Ectodermal cell (in vitro differentiated cells): Measurements from ENCODE around the gene BDH2.

Experiments
- H3K27ac ChIP-seq: 2 replicates; pipeline ENCODE4 v1.7.0; 2013; ENCODE audit warnings: mild to moderate bottlenecking, low read depth, low read length; ENCODE audit not compliant: insufficient read depth, poor library complexity, severe bottlenecking
- H3K27me3 ChIP-seq: 2 replicates; pipeline ENCODE4 v1.7.0; 2013; ENCODE audit warnings: mild to moderate bottlenecking, low read length; ENCODE audit not compliant: insufficient read depth, control insufficient read depth, poor library complexity, severe bottlenecking
- H3K36me3 ChIP-seq: one replicate; pipeline ENCODE4 v1.7.0; 2013; ENCODE audit warnings: low read length; ENCODE audit not compliant: control insufficient read depth, insufficient read depth
- H3K4me1 ChIP-seq: one replicate; pipeline ENCODE4 v1.7.0; 2013; ENCODE audit warnings: low read length; ENCODE audit not compliant: control insufficient read depth, insufficient read depth
- H3K4me3 ChIP-seq: 2 replicates; pipeline ENCODE4 v1.7.0; 2013; ENCODE audit warnings: low read depth, low read length, control low read depth; ENCODE audit not compliant: insufficient read depth
- H3K9me3 ChIP-seq: 2 replicates; pipeline ENCODE4 v1.7.0; 2013; ENCODE audit warnings: mild to moderate bottlenecking, low read length, moderate library complexity; ENCODE audit not compliant: control insufficient read depth
- WGBS, 2 experiments: methylation state at CpG; one replicate each; pipeline ENCODE4 v1.1.7; 2013; ENCODE audit warnings: missing lambda C conversion rate in 2 of 2; 5-methylcytosine and 5-hydroxymethylcytosine counted together

The BDH2 gene

DNA sequence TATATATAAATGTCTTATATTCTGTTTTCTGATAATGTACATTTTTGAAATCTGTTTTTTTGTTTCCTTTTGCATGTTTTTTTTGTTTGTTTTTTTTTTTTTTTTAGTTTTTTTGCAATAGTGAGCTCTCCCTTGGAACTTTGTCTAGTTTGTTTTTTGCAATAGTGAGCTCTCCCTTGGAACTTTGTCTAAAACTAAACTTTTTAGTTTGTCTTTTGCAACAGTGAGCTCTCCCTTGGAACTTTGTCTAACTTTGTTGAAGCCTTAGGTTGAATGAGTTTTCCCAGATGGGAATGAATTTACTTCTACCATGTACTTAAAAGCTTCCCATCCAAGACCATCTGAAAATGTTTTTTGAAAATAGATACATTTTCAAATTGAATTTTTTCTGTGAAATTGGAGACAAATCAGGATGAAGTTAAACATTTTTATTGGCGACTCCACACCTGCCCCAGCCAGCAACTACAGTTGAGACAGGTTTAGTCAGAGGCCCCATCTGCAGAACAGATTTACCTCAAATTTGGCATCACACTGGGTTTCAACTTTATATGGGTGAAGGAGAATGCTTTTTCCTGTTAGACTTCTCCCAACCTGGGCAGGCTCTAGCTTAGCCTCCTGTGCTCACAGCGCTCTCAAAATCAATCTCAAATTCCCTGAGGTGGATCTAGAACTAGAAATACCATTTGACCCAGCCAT, 39.0 kb downstream of the BDH2 start:
- Histone ChIP-seq H3K36me3 (no peaks in the 10 kb centered on the region), H3K27ac (no peak overlapping the region), H3K4me3 (no peak overlapping the region), H3K9me3 (no peaks in the 10 kb centered on the region), H3K27me3 (no peaks in the 10 kb centered on the region), H3K4me1 (no peaks in the 10 kb centered on the region)
- 89 to 96% methylated on average over 2 of the region's 2 CpGs for WGBS, 2 experiments

DNA sequence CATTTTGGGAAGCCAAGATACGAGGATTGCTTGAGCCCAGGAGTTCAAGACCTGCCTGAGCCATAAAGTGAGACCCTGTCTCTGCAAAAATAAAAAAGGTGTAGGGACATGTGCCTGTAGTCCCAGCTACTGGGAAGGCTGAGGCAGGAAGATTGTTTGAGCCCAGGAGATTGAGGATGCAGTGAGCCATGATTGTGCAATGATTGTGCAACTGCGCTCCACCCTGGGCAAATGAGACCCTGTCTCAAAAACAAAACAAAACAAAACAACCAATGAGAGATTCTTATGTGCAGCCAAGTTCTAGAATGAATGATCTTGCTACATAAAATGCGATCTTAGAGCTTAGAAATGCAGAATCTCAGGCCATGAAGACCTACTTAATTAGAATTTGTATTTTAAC, 45.6 kb downstream of the BDH2 start:
- Histone ChIP-seq H3K4me1 (no peaks in the 10 kb centered on the region), H3K27ac (no peak overlapping the region), H3K4me3 (no peak overlapping the region), H3K27me3 (no peaks in the 10 kb centered on the region), H3K36me3 (no peaks in the 10 kb centered on the region), H3K9me3 (no peaks in the 10 kb centered on the region)
- 93 to 95% methylated on average over 3 of the region's 3 CpGs for WGBS, 2 experiments

DNA sequence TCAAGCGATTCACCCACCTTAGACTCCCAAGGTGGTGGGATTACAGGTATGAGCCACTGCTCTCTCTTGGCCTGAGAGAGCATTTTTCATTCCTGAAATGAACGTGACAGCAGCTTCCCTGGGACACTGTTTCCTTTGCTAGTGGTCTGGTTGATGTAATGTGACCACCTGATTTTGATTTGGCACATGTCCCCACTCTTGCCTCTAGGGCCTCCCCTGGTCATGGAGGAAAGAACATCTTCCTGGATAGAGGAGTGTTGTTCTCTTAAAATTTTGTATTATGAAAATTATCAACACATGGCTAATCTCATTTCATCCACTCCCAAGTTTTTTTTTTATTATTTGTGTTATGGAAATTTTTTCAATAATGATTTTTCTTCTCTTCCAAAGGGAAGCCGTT, 46.9 kb downstream of the BDH2 start:
- H3K4me3 ChIP-seq: no peak overlapping the region
- H3K9me3 ChIP-seq: no peaks in the 10 kb centered on the region
- no peaks in the 10 kb centered on the region for H3K4me1 ChIP-seq
- no peaks in the 10 kb centered on the region for H3K27me3 ChIP-seq
- WGBS, 2 experiments: 84 to 96% methylated on average over 3 of the region's 3 CpGs
- H3K36me3 ChIP-seq: no peaks in the 10 kb centered on the region
- no peak overlapping the region for H3K27ac ChIP-seq

DNA sequence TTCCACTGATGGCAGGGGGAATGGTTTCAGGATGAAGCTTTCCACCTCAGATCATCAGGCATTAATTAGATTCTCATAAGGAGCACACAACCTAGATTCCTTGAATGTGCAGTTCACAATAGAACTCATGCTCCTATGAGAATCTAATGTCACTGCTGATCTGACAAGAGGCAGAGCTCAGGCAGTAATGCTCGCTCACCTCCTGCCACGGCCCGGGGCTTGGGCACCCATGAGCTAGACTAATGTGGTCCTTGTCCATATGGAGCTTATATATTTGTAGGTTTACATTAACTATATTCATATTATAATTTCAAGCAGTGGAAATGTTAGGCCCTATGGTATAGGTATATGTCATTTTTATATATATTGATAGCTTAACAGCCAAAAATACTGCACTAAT, 47.5 kb downstream of the BDH2 start:
- H3K27ac ChIP-seq: no peak overlapping the region
- no peaks in the 10 kb centered on the region for H3K4me1 ChIP-seq
- H3K27me3 ChIP-seq: no peaks in the 10 kb centered on the region
- no peaks in the 10 kb centered on the region for H3K9me3 ChIP-seq
- 80 to 91% methylated on average over 3 of the region's 3 CpGs for WGBS, 2 experiments
- no peaks in the 10 kb centered on the region for H3K36me3 ChIP-seq
- H3K4me3 ChIP-seq: no peak overlapping the region

DNA sequence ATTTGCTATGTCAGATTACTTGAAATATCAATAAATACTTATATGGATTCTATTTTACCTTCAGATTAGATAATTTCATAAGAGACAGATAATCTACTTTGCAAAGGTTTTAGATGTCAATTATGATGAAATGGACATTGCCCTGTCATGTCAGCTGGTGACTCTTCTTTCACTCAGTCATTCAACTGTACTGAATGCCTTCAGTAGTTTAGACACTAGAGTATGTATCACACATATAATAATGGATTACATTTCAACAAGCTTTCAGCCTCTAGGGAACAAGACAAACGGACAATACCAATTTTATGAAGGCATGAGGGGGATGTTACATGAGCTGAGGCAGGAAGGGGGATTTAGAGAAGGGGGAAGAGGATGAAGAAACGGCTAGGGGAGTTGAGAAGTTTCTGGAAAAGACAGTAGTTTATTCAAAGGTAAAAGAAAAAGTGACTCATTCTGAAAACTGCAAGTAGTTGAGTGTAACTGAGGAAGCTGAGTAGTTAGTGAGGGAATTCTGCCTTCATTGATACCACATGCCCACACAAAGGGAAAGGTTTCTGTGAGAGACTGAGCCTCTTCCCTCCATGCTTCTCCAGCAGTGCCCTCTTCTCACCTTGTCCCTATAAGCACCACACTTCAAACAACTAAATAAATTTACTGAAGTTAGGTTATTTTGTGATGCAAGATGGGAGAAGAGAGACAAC, 48.7 kb downstream of the BDH2 start:
- WGBS, 2 experiments: 82 to 92% methylated on average over 2 of the region's 2 CpGs
- no peak overlapping the region for H3K4me3 ChIP-seq
- no peaks in the 10 kb centered on the region for H3K9me3 ChIP-seq

DNA sequence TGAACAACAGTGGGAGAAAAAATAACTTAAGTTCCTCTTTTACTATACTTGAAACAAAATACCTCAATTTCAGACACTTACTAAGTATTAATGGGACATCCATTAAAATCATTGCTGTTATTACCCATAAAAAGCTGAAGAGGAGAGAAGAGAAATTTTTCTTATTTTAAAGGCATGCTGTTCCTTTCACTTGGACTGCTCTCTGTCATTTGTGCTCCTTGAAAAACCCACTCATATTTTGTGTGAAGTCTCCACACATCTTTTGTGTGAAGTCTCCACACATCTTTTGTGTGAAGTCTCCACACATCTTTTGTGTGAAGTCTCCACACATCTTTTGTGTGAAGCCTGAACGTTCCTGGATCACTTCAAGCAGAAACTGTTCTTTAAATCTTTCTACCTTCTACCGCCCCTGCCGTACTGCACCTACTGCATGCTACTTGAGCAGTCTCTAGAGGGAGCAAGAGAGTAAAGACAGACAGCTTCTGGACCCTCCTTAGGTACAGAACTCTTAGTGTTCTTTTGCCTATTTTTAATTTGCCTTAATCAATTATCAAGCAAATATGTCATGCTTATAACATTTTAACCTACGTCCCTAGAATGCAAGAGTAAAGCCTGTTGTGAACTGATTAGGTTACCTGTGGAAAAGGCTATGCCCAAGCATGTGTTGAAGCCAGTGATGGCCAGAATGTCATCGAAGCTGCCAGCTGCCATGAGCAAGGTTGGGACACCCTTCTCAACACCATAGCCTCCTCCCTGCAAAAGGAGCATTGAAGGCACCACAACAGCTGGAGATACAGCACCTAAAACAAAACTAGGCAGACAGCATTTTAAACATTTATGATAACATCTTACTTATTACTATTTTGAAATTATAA, 53.0 kb downstream of the BDH2 start:
- no peaks in the 10 kb centered on the region for H3K36me3 ChIP-seq
- no peak overlapping the region for H3K27ac ChIP-seq
- H3K9me3 ChIP-seq: no peaks in the 10 kb centered on the region
- 45 to 52% methylated on average over 5 of the region's 5 CpGs for WGBS, 2 experiments
- no peak overlapping the region for H3K4me3 ChIP-seq
- H3K27me3 ChIP-seq: no peaks in the 10 kb centered on the region
- no peaks in the 10 kb centered on the region for H3K4me1 ChIP-seq

More for the DNA sequence above, 48.7 kb downstream of the BDH2 start:
- H3K4me1 ChIP-seq: no peaks in the 10 kb centered on the region
- H3K27me3 ChIP-seq: no peaks in the 10 kb centered on the region
- H3K27ac ChIP-seq: no peak overlapping the region
- H3K36me3 ChIP-seq: no peaks in the 10 kb centered on the region

DNA sequence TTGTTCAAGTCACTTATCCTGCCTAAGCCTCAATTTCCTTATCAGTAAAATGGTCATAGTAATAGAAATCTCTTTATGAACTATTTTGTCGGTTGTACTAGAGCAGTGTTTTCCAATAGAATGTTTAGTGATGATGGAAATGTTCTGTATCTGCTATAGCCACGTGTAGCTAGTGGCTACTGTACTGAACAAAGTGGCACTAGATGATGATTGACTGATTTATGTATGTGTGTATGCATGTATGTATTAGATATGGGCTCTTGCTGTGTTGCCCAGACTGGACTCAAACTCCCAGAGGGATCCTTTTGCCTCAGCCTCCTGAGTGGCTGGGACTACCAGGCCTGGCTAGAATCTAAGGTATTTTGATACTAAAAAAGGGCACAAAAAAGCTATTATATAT, 55.5 kb downstream of the BDH2 start:
- no peak overlapping the region for H3K4me3 ChIP-seq
- H3K36me3 ChIP-seq: no peaks in the 10 kb centered on the region
- H3K27me3 ChIP-seq: no peaks in the 10 kb centered on the region
- no peak overlapping the region for H3K27ac ChIP-seq
- H3K9me3 ChIP-seq: no peaks in the 10 kb centered on the region
- no peaks in the 10 kb centered on the region for H3K4me1 ChIP-seq
- WGBS, 2 experiments: 86 to 88% methylated on average over 2 of the region's 2 CpGs

DNA sequence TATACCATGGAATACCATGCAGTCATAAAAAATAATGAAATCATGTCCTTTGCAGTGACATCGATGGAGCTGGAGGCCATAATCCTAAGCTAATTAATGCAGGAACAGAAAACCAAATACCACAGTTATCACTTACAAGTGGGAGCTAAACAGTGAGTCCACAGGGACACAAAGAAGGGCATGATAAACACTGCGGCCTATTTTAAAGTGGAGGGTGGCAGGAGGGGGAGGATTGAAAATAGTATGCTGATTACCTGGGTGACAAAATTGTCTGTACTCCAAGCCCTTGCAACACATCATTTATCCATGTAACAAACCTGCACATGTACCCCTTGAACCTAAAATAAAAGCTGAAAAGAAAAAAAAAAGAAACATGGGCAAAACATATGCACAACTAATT, 63.5 kb downstream of the BDH2 start:
- Histone ChIP-seq H3K36me3 (no peaks in the 10 kb centered on the region), H3K4me1 (no peaks in the 10 kb centered on the region), H3K4me3 (no peak overlapping the region), H3K9me3 (no peaks in the 10 kb centered on the region), H3K27me3 (no peaks in the 10 kb centered on the region), H3K27ac (no peak overlapping the region)
- 93 to 97% methylated on average over 2 of the region's 2 CpGs for WGBS, 2 experiments

DNA sequence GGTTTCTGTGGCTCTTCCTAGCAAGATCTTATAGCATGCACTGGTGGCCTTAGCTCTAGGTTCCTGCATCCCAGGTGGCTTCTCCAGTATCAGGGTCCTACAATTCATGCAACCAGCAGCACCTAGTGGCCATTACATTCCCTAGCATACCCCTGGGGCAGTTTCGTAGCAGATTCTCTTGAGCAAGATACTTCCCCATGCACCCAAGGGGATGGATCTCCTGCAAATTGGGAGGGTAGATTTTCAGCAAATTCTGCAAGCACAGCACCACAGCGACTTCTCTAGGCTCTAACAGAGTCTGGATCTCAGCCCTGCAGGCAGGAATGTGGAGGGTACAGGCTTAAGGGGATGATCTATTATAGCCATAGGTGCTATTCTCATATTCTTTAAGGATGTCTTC, 67.1 kb downstream of the BDH2 start:
- no peak overlapping the region for H3K27ac ChIP-seq
- H3K9me3 ChIP-seq: no peaks in the 10 kb centered on the region
- WGBS, 2 experiments: 22% methylated on average over 2 of the region's 2 CpGs
- H3K36me3 ChIP-seq: no peaks in the 10 kb centered on the region
- no peaks in the 10 kb centered on the region for H3K27me3 ChIP-seq
- H3K4me1 ChIP-seq: no peaks in the 10 kb centered on the region
- no peak overlapping the region for H3K4me3 ChIP-seq

DNA sequence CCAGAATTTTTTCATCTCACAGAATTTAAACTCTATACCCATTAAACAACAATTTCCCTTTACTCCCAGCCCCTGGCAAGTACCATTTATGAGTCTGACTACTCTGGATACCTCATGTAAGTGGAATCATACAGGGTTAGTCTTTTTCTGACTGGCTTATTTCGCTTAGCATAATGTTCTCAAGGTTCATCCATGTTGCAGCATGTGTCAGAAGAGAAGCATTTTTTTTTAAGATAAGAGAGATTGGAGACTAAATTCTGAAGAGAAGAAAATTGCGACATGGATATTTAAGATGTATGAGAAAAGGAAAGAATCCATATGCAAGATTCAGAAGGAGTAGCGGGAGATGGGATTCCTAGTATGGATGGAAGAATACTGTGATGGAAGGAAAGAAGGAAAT, 68.8 kb downstream of the BDH2 start:
- Histone ChIP-seq H3K36me3 (no peaks in the 10 kb centered on the region), H3K27me3 (no peaks in the 10 kb centered on the region), H3K27ac (no peak overlapping the region), H3K9me3 (no peaks in the 10 kb centered on the region), H3K4me1 (no peaks in the 10 kb centered on the region), H3K4me3 (no peak overlapping the region)
- WGBS, 2 experiments: 89 to 94% methylated on average over 3 of the region's 3 CpGs
